ENCODE results near the gene TM4SF4.

TM4SF4 gene

DNA sequence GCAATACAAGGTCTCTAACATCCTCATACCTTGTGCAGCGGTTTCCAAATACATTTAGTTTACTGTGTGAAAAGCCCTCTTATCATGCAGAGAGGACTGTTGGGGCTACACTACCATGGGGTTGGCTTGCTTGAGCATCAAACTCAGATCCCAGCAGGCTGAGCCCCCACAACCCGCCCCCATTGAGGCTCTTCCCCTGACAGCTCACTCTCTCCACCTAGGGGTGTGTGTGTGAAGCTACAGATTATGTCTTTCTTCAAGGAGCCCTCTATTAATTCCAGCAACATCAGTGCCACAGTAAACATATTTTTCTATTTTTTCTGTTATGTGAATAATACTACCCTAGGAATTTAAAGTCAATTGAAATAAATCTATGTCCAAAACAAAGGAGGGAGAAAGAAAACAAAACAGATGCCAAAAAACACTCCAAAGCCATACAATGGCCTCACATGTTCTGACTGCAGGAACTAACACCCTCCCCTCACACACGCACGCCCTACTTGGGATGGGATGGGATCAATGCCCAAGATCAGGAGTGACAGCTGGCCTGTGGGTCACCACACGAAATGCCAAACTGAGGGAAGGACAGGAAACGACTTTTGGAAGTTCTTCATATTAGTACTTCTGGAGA lies 14.7 kb downstream of the TM4SF4 start:
- Histone ChIP-seq H3K9ac (ENCODE audit: low read depth, low read length) (no peak overlapping the region), H3K36me3 (ENCODE audit: insufficient read depth, low read length) (no peaks in the 10 kb centered on the region), H3K4me2 (ENCODE audit: low read length) (no peak overlapping the region), H3K4me3 (ENCODE audit: low read length) (no peak overlapping the region), H3K27me3 (ENCODE audit: control insufficient read depth, insufficient read depth, low read length) (no peaks in the 10 kb centered on the region), H3K4me1 (ENCODE audit: control insufficient read depth, insufficient read depth, low read length) (no peaks in the 10 kb centered on the region), H3K9me3 (replicated peaks; ENCODE audit: low read length) (no peaks in the 10 kb centered on the region)

DNA sequence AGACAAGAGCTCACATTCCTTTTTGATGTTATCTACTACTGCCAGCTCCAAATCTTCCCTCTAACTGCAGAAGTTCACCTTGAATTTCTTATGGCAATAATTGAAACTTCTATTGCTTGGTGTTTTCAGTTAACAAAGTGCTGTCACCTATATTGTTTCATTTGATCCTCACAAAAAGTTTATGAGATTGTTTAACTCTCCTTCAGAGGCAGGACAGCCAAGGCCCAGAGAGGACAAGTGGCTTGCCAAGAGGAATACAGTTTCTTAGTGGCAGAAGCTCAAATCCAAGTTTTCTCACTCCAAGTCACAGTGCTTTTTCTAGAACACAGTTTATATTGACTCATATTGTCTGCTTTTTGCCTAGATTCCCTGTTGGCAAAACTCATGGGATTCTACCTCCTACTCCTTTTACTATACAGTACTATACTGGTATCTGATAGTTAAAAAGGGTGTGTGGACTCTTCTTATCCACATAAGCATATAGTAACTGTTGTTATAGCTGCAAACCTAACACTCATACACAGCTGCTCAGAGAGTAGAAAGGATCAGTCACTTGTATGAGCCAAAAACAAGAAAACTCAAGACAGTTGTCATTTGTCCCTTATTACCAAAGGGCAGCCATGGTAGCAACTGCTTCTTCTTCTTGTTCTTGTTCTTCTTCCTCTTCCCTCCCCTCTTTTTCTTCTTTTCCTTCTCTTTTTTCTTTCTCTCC lies 15.9 kb downstream of the TM4SF4 start:
- Histone ChIP-seq H3K4me1 (ENCODE audit: control insufficient read depth, insufficient read depth, low read length) (peaks cover 11% of the 10 kb centered on the region), H3K4me3 (ENCODE audit: low read length) (no peak overlapping the region), H3K4me2 (ENCODE audit: low read length) (no peak overlapping the region), H3K9ac (ENCODE audit: low read depth, low read length) (no peak overlapping the region), H3K9me3 (replicated peaks; ENCODE audit: low read length) (no peaks in the 10 kb centered on the region), H3K27me3 (ENCODE audit: control insufficient read depth, insufficient read depth, low read length) (no peaks in the 10 kb centered on the region), H3K36me3 (ENCODE audit: insufficient read depth, low read length) (no peaks in the 10 kb centered on the region)

DNA sequence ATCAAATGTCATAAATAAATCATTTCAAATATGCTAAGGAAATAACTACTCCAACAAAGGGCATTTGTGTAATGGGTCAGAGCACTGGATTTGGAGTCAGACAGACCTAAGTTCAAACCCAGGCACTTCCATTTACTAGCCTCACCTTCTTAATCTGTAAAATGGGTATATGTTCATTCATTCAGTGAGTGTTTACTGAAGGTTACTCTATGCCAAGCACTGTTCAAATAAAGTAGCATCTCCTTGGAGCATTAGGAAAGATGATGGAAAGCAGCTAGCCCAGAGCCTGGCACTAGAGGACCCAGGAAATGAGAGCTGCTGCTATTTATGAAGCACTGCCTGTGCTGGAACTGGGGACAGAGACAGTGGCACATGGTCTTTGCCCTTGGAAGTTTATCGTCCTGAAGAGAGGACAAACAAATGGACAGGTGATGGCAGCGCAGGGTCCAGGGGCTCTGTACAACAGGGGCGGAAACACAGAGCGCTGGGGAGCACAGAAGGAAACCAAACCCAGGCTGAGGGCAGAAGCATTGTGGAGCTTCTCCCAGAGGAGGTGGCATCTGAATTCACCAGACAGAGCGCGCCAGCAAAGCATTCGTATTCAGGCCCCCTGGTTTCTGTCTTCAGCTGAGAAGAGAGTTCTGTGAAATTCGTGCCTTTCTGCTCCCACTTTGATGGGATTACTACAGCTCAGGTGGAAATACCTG lies 19.0 kb downstream of the TM4SF4 start:
- no peaks in the 10 kb centered on the region for H3K36me3 ChIP-seq (ENCODE audit: insufficient read depth, low read length)
- H3K27me3 ChIP-seq (ENCODE audit: control insufficient read depth, insufficient read depth, low read length), result no peaks in the 10 kb centered on the region
- H3K9me3 ChIP-seq (replicated peaks; ENCODE audit: low read length), result no peaks in the 10 kb centered on the region
- H3K4me1 ChIP-seq (ENCODE audit: control insufficient read depth, insufficient read depth, low read length), result peaks cover 11% of the 10 kb centered on the region
- H3K4me3 ChIP-seq (ENCODE audit: low read length), result no peak overlapping the region
- H3K9ac ChIP-seq (ENCODE audit: low read depth, low read length), result no peak overlapping the region
- no peak overlapping the region for H3K4me2 ChIP-seq (ENCODE audit: low read length)

DNA sequence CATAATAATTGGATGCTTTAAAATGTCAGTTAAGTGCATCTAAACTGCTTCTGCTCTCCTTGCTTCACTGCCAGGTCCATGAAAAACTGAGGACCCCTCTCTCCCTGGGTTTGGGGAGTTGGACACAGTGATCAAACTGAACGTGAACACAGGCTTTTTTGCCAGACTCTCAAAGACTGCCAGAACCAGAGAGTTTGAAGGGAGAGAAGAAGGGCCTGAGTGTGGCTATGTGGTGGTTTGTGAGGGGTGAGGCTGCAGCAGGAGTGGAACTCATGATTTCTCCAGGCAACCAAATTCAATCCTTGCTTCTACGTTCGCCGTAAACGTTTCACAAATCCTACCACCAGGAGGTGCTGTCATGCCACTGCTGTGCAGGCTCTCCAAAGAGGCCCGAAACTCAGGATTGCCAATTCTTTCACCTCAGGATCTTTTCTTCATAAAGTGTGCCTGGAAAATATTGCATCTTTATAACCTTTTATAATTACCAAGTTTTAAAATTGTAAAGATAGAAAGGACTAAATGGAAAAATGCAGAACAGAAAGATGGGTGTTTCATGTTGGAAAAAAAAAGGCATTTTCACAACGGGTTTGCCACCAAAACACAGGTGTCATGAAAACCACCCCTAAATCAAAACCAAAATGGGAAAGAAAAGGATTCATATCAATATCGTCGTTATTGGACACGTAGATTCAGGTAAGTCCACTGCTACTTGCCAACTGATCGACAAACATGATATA lies 19.7 kb downstream of the TM4SF4 start:
- peaks cover 11% of the 10 kb centered on the region for H3K4me1 ChIP-seq (ENCODE audit: control insufficient read depth, insufficient read depth, low read length)
- H3K4me2 ChIP-seq (ENCODE audit: low read length), result peak overlapping the region; percentile 8
- H3K27me3 ChIP-seq (ENCODE audit: control insufficient read depth, insufficient read depth, low read length), result no peaks in the 10 kb centered on the region
- no peak overlapping the region for H3K4me3 ChIP-seq (ENCODE audit: low read length)
- no peaks in the 10 kb centered on the region for H3K9me3 ChIP-seq (replicated peaks; ENCODE audit: low read length)
- no peak overlapping the region for H3K9ac ChIP-seq (ENCODE audit: low read depth, low read length)
- no peaks in the 10 kb centered on the region for H3K36me3 ChIP-seq (ENCODE audit: insufficient read depth, low read length)

DNA sequence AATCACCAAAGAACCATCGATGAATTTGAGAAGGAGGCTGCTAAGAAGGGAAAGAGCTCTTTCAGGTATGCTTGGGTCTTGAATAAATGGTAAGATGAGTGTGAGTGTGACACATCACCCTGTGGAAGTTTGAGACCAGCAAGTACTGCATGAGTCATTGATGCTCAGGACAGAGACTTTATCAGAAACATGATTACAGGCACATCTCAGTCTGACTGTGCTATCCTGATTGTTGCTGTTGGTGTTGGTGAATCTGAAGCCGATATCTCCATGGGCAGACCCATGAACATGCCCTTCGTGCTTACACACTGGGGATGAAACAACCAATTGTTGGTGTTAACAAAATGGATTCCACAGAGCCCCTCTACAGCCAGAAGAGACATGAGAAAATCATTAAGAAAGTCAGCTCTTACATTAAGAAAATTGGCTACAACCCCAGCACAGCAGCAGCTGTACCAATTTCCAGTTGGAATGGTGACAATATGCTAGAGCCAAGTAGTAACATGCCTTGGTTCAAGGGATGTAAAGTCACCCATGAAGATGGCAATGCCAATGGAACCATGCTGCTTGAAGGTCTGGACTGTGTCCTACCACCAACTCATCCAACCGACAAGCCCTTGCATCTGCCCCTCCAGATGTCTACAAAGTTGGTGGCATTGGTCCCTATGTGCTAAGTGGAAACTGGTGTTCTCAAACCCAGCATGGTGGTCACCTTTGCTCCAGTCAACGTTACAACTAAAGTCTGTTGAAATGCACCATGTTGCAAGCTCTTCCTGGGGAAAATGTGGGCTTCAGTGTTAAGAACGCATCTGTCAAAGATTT lies 20.5 kb downstream of the TM4SF4 start:
- Histone ChIP-seq H3K4me1 (ENCODE audit: control insufficient read depth, insufficient read depth, low read length) (peaks cover 11% of the 10 kb centered on the region), H3K9ac (ENCODE audit: low read depth, low read length) (no peak overlapping the region), H3K4me3 (ENCODE audit: low read length) (no peak overlapping the region), H3K36me3 (ENCODE audit: insufficient read depth, low read length) (no peaks in the 10 kb centered on the region), H3K4me2 (ENCODE audit: low read length) (peak overlapping the region; percentile 8), H3K9me3 (replicated peaks; ENCODE audit: low read length) (no peaks in the 10 kb centered on the region), H3K27me3 (ENCODE audit: control insufficient read depth, insufficient read depth, low read length) (no peaks in the 10 kb centered on the region)

DNA sequence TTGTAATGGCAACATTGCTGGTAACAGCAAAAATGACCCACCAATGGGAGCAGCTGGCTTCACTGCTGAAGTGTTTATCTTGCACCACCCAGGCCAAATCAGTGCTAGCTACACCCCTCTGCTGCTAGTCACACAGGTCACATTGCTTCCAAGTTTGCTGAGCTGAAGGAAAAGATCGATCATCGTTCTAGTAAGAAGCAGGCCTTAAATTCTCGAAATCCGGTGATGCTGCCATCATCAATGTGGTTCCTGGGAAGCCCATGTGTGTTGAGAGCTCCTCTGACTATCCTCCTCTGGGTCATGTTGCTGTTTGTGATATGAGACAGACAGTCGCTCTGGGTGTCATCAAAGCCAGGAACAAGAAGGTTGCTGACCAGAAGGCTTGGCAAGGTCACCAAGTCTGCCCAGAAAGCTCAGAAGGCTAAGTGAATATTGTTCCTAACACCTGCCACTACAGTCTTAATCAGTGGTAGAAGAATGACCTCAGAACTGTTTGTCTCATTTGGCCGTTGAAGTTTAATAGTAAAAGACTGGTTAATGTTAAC lies 21.2 kb downstream of the TM4SF4 start:
- H3K4me1 ChIP-seq (ENCODE audit: control insufficient read depth, insufficient read depth, low read length), result peaks cover 11% of the 10 kb centered on the region
- no peaks in the 10 kb centered on the region for H3K9me3 ChIP-seq (replicated peaks; ENCODE audit: low read length)
- H3K36me3 ChIP-seq (ENCODE audit: insufficient read depth, low read length), result no peaks in the 10 kb centered on the region
- H3K4me2 ChIP-seq (ENCODE audit: low read length), result no peak overlapping the region
- no peaks in the 10 kb centered on the region for H3K27me3 ChIP-seq (ENCODE audit: control insufficient read depth, insufficient read depth, low read length)
- no peak overlapping the region for H3K9ac ChIP-seq (ENCODE audit: low read depth, low read length)
- no peak overlapping the region for H3K4me3 ChIP-seq (ENCODE audit: low read length)

DNA sequence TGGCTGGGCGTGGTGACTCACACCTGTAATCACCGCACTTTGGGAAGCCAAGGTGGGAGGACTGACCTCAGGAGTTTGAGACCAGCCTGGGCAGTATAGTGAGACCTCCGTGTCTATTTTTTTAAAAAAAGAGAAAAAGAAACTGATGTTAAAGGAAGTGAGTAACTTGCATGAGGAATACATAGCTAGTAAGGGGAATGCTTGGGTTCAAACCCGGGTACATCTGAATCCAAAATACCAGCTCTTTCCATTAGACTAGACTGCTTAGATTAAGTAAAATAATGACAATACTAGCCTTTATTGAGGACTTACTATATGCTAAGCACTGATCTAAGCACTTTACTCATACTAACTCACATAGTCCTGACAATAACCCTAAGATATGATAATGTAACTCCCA lies 22.4 kb downstream of the TM4SF4 start:
- Histone ChIP-seq H3K4me3 (ENCODE audit: low read length) (no peak overlapping the region), H3K9me3 (replicated peaks; ENCODE audit: low read length) (no peaks in the 10 kb centered on the region), H3K4me1 (ENCODE audit: control insufficient read depth, insufficient read depth, low read length) (peaks cover 21% of the 10 kb centered on the region), H3K27me3 (ENCODE audit: control insufficient read depth, insufficient read depth, low read length) (no peaks in the 10 kb centered on the region), H3K36me3 (ENCODE audit: insufficient read depth, low read length) (no peaks in the 10 kb centered on the region), H3K9ac (ENCODE audit: low read depth, low read length) (no peak overlapping the region), H3K4me2 (ENCODE audit: low read length) (no peak overlapping the region)

DNA sequence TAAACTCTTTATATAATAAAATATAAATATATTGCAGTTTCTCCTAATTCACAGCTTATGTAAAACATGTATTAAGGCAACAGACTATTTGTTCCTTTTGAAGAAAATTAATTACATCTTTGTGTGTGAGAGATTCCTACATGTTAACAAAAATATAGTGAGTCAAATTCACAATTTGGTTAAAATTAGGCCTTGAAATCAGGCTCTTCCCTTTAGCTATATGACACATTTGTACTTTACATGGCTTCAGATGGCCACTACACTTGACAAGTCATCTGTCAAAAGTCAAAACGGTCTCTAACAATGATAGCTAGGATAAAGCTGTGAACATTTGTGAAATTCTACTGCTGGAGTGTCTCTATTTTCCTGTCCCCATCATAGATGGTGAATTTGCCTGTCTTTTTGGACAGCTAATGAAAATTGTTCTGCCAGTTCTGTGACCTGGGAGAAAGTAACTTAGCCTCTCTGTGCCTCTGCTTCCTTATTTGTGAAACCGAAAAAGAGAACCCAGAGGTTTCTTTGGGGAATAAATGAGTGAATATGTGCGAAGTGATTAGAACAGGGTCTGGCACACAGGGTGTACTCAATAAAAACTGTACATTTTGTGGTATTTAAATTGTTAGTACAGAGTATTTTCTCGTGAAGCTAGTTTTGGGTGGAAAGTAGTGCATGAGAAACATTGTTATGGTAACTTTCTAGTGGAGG lies 23.6 kb downstream of the TM4SF4 start:
- no peak overlapping the region for H3K9ac ChIP-seq (ENCODE audit: low read depth, low read length)
- H3K4me3 ChIP-seq (ENCODE audit: low read length), result no peak overlapping the region
- peaks cover 22% of the 10 kb centered on the region for H3K4me1 ChIP-seq (ENCODE audit: control insufficient read depth, insufficient read depth, low read length)
- no peaks in the 10 kb centered on the region for H3K27me3 ChIP-seq (ENCODE audit: control insufficient read depth, insufficient read depth, low read length)
- H3K4me2 ChIP-seq (ENCODE audit: low read length), result no peak overlapping the region
- no peaks in the 10 kb centered on the region for H3K36me3 ChIP-seq (ENCODE audit: insufficient read depth, low read length)
- H3K9me3 ChIP-seq (replicated peaks; ENCODE audit: low read length), result no peaks in the 10 kb centered on the region

DNA sequence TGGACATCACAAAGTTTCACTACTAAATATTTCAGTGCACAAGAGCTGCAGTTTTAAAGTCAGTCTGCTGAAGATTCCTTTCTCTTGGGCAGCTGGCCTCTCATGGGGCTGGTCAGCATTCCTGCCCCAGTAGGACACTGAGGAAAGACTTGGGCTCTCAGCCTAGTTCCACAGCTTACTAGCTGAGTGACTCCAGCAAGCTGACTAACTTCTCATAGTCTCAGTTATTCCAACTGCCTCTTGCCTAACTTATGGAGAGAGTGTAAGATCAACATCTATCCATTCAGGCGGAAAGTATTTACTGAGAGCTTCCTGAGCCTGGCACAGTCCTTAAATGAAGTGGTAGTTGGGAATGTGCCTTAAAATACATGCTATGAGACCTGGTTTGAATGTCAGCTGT lies 27.0 kb downstream of the TM4SF4 start:
- no peaks in the 10 kb centered on the region for H3K27me3 ChIP-seq (ENCODE audit: control insufficient read depth, insufficient read depth, low read length)
- H3K9me3 ChIP-seq (replicated peaks; ENCODE audit: low read length), result no peaks in the 10 kb centered on the region
- H3K4me2 ChIP-seq (ENCODE audit: low read length), result no peak overlapping the region
- H3K4me3 ChIP-seq (ENCODE audit: low read length), result no peak overlapping the region
- H3K9ac ChIP-seq (ENCODE audit: low read depth, low read length), result peak overlapping the region; percentile 5
- H3K36me3 ChIP-seq (ENCODE audit: insufficient read depth, low read length), result no peaks in the 10 kb centered on the region
- H3K4me1 ChIP-seq (ENCODE audit: control insufficient read depth, insufficient read depth, low read length), result peaks cover 18% of the 10 kb centered on the region

DNA sequence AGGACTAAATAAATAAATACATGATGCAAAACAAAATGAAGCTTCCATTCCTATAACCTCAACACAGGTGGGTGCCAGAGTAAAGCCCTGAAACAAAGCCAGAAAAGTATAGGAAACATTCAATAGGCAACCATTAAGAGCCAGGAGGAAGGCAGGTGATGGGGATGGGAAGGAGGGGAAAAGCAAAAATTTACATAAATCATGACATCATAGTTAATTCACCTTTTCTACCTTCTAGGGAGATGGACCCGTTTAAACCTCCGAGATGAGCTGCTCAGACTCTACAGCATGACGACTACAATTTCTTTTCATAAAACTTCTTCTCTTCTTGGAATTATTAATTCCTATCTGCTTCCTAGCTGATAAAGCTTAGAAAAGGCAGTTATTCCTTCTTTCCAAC lies 27.9 kb downstream of the TM4SF4 start:
- Histone ChIP-seq H3K36me3 (ENCODE audit: insufficient read depth, low read length) (no peaks in the 10 kb centered on the region), H3K4me1 (ENCODE audit: control insufficient read depth, insufficient read depth, low read length) (peaks cover 27% of the 10 kb centered on the region), H3K9me3 (replicated peaks; ENCODE audit: low read length) (no peaks in the 10 kb centered on the region), H3K27me3 (ENCODE audit: control insufficient read depth, insufficient read depth, low read length) (no peaks in the 10 kb centered on the region), H3K4me2 (ENCODE audit: low read length) (no peak overlapping the region), H3K4me3 (ENCODE audit: low read length) (no peak overlapping the region), H3K9ac (ENCODE audit: low read depth, low read length) (no peak overlapping the region)
